Measurements from ENCODE around the gene MGRN1.

- TF ChIP-seq CTCF (IDR thresholded peaks at IDR 0.05) (peak; percentile 23 to 66 (median 31)), POLR2A (IDR thresholded peaks at IDR 0.05; ENCODE audit: low read depth) (no peak), POLR2AphosphoS5 (IDR thresholded peaks at IDR 0.05) (no peak), EP300 (IDR thresholded peaks at IDR 0.05) (no peak)
Measured at GRCh38 chr16:4682616-4683254, 58.1 kb downstream of the MGRN1 start.

All from esophagus muscularis mucosa (tissue), 4 donors.